ENCODE results near the gene NPBWR2. TPM values are rescaled to one million over a fixed set of nuclear protein-coding genes. Genes with fewer than 3 reads are reported as not detected.
A peak's percentile ranks its signal among the peaks of the same experiment; 100 is the strongest.

Gene NPBWR2
- polyA plus RNA-seq, 3 donors = not detected

DNA sequence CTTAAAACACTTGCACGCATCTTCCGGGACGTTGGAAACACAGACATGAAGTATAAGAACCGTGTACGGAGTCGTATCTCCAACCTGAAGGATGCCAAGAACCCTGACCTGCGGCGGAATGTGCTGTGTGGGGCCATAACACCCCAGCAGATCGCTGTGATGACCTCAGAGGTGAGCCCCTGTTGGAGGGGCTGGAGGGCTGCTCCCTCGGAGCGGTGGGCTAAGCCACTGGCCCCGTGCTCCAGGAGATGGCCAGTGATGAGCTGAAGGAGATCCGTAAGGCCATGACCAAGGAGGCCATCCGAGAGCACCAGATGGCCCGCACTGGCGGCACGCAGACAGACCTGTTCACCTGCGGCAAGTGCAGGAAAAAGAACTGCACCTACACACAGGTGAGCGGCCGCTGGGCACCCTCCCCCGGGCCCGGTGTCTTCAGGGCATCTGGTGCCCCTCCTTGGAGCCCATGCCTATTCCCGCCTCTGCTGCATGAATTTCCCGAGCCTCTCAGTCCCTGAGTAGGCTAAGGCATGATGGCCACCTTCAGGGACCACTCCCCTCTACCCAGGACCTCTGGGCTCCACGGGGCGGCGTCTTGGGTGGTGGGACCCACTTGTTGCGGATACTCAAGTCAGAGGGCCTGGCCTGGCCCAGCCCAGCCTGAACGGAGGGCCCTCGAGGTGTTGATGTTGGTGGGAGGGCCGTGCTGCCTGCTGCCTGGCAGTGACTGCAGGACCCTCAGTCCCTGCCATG is 36.9 kb downstream of the NPBWR2 start:
- peaks cover 18 to 40% of the 10 kb centered on the region in 2 donors for H3K4me1 ChIP-seq (ENCODE audit: control insufficient read depth in 1 of 2, insufficient read depth in 2 of 2, low read length in 2 of 2)

DNA sequence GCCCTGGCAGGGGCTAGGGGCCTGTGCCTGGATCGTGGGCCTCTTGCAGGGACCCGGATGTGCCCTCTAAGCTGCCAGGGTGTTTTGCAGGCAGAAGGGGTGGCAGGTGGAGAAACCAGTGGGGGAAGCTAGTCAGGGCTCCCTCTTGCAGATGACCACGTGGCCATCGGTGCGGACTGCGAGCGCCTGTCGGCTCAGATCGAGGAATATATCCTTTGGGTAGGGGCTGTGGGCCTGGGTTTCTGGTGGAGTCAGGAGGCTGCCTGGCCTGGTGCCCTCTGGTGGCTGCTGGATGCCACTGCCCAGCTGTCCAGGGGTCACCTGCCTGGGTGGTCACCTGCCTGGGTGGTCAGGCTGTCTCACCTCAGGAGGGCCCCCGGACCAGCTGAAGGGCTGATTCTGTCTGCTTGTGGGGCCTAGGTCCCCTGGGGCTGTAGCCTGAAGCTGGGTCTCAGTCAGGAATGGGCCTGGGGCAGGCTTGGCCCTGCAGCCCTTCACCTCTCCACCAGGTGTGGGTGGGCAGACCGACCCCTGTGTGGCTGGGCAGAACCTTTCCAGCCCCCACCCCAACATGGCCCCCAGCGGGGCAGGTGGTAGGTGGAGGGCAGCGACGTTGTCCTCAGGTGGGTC is 37.6 kb downstream of the NPBWR2 start:
- intact Hi-C loops (cut with micrococcal nuclease) = loop anchor here in 1 of 2 donors (10.0 kb wide), 1 partner anchor 545 kb away; the partner anchor contains the start of gene PPDPF
- peaks cover 13% of the 10 kb centered on the region for H3K79me2 ChIP-seq (ENCODE audit: insufficient read depth, low read length)
- peak in 2 of 3 donors; percentile 42 to 52 for DNase-seq
- peaks cover 21 to 29% of the 10 kb centered on the region in 2 donors for H3K36me3 Mint-ChIP-seq
- H3K9ac ChIP-seq (ENCODE audit: insufficient read depth, low read length, poor library complexity, severe bottlenecking) = no peak overlapping the region
- H3K9me3 ChIP-seq (replicated peaks in 1 of 2; ENCODE audit: control insufficient read depth in 1 of 2, insufficient read depth in 1 of 2, low read length in 2 of 2) = no peaks in the 10 kb centered on the region
- no peak overlapping the region for H3K27ac Mint-ChIP-seq
- peaks cover 0 to 15% (median 10%) of the 10 kb centered on the region in 3 donors for H3K27me3 Mint-ChIP-seq (ENCODE audit: low read depth in 3 of 3)
- no peak overlapping the region for H3K4me2 ChIP-seq (replicated peaks; ENCODE audit: extremely low read depth, low read length, poor library complexity, severe bottlenecking)
- H3K4me3 ChIP-seq (replicated peaks in 1 of 3; ENCODE audit: low read depth in 2 of 3, low read length in 3 of 3) = no peak overlapping the region
- H4K20me1 ChIP-seq (ENCODE audit: insufficient read depth, low read length) = peaks cover 69% of the 10 kb centered on the region
- H3K27me3 ChIP-seq (ENCODE audit: control insufficient read depth in 2 of 2, insufficient read depth in 2 of 2, low read length in 2 of 2) = no peaks in the 10 kb centered on the region
- 54% methylated on average over 10 of the region's 14 CpGs for WGBS (ENCODE audit: insufficient coverage)
- no peak overlapping the region for H2AFZ ChIP-seq (ENCODE audit: insufficient read depth, low read depth, low read length, poor library complexity, severe bottlenecking)
- H3K27ac ChIP-seq (ENCODE audit: low read depth in 1 of 2, low read length in 2 of 2) = no peak overlapping the region
- no peak overlapping the region for H3K4me3 Mint-ChIP-seq
- H3K4me1 ChIP-seq (ENCODE audit: control insufficient read depth in 1 of 2, insufficient read depth in 2 of 2, low read length in 2 of 2) = peaks cover 12 to 39% of the 10 kb centered on the region in 2 donors
- H3K36me3 ChIP-seq (replicated peaks in 1 of 2; ENCODE audit: control insufficient read depth in 1 of 2, insufficient read depth in 2 of 2, low read length in 2 of 2) = peaks cover 27 to 30% of the 10 kb centered on the region in 2 donors
- peaks cover 0 to 2% (median 0%) of the 10 kb centered on the region in 7 donors for H3K9me3 Mint-ChIP-seq
- TF ChIP-seq, protein P1, sequence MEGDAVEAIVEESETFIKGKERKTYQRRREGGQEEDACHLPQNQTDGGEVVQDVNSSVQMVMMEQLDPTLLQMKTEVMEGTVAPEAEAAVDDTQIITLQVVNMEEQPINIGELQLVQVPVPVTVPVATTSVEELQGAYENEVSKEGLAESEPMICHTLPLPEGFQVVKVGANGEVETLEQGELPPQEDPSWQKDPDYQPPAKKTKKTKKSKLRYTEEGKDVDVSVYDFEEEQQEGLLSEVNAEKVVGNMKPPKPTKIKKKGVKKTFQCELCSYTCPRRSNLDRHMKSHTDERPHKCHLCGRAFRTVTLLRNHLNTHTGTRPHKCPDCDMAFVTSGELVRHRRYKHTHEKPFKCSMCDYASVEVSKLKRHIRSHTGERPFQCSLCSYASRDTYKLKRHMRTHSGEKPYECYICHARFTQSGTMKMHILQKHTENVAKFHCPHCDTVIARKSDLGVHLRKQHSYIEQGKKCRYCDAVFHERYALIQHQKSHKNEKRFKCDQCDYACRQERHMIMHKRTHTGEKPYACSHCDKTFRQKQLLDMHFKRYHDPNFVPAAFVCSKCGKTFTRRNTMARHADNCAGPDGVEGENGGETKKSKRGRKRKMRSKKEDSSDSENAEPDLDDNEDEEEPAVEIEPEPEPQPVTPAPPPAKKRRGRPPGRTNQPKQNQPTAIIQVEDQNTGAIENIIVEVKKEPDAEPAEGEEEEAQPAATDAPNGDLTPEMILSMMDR (IDR thresholded peaks at IDR 0.05) = peak; percentile 98
- peaks cover 35% of the 10 kb centered on the region for H3K4me1 Mint-ChIP-seq

More for the DNA sequence above, 36.9 kb downstream of the NPBWR2 start:
- H3K27me3 Mint-ChIP-seq (ENCODE audit: low read depth in 3 of 3) = peaks cover 0 to 11% (median 5%) of the 10 kb centered on the region in 3 donors
- H3K27ac ChIP-seq (ENCODE audit: low read depth in 1 of 2, low read length in 2 of 2) = no peak overlapping the region
- no peak overlapping the region for H3K4me2 ChIP-seq (replicated peaks; ENCODE audit: extremely low read depth, low read length, poor library complexity, severe bottlenecking)
- no peak overlapping the region for H3K4me3 Mint-ChIP-seq
- peaks cover 20% of the 10 kb centered on the region for H3K79me2 ChIP-seq (ENCODE audit: insufficient read depth, low read length)
- peaks cover 76% of the 10 kb centered on the region for H4K20me1 ChIP-seq (ENCODE audit: insufficient read depth, low read length)
- no peak overlapping the region for H3K9ac ChIP-seq (ENCODE audit: insufficient read depth, low read length, poor library complexity, severe bottlenecking)
- TF ChIP-seq, protein P1 (IDR thresholded peaks at IDR 0.05) = no peak
- H3K9me3 Mint-ChIP-seq = peaks cover 0 to 2% (median 0%) of the 10 kb centered on the region in 7 donors
- H2AFZ ChIP-seq (ENCODE audit: insufficient read depth, low read depth, low read length, poor library complexity, severe bottlenecking) = no peak overlapping the region
- WGBS (ENCODE audit: insufficient coverage) = 97% methylated on average over 26 of the region's 31 CpGs
- H3K9me3 ChIP-seq (replicated peaks in 1 of 2; ENCODE audit: control insufficient read depth in 1 of 2, insufficient read depth in 1 of 2, low read length in 2 of 2) = no peaks in the 10 kb centered on the region
- peak overlapping the region in 1 of 7 donors; percentile 30 for H3K27ac Mint-ChIP-seq
- H3K27me3 ChIP-seq (ENCODE audit: control insufficient read depth in 2 of 2, insufficient read depth in 2 of 2, low read length in 2 of 2) = no peaks in the 10 kb centered on the region
- no peak overlapping the region for H3K4me3 ChIP-seq (replicated peaks in 1 of 3; ENCODE audit: low read depth in 2 of 3, low read length in 3 of 3)
- H3K4me1 Mint-ChIP-seq = peaks cover 35% of the 10 kb centered on the region
- intact Hi-C loops (cut with micrococcal nuclease) = no loop called here
- H3K36me3 Mint-ChIP-seq = peaks cover 25 to 36% of the 10 kb centered on the region in 2 donors
- no peak for DNase-seq
- H3K36me3 ChIP-seq (replicated peaks in 1 of 2; ENCODE audit: control insufficient read depth in 1 of 2, insufficient read depth in 2 of 2, low read length in 2 of 2) = peaks cover 34 to 37% of the 10 kb centered on the region in 2 donors
